ENCODE data around the gene SKOR2. TPM values are rescaled to one million over a fixed set of nuclear protein-coding genes. Genes with fewer than 3 reads are reported as not detected.

Gene SKOR2
- total and polyA plus RNA-seq, 2 of the 13 experiments (the other 11 are each of a cell fraction or from before 2014, with no cell fraction given), result not detected

DNA sequence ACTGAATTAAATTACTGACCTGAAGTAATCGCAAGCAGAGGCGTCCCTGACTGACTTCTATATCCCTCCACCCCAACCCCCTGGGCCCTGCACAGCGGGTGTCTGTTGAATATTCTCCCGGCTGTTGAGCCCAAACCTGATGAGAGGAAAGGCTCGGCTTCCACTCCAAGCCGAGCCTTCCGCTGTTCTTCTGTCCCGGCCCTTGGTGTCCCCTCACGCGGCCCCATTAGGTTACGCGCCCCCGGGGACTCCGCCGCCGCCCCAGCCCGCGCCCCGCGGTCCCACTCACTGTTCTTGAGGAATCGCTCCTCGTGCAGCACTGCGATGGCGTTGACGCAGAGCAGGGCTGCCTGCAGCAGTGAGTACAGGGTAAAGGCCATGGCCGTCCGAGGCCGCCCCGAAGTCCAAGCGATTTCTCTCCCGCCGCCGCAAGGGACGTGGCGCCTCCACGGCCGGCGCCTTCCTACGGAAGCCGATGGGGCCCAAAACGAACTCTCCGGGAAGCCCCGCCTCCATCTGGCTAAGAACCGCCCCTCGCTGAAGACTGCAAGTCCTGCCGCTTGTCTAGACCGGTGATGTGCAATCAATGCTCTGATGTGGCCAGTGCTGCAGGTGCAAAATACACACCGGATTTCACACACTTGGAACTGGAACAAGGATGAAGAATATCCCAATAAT lies 75.4 kb downstream of the SKOR2 start, which contains the start of gene IER3IP1 (continued):
- TF ChIP-seq, protein P1, sequence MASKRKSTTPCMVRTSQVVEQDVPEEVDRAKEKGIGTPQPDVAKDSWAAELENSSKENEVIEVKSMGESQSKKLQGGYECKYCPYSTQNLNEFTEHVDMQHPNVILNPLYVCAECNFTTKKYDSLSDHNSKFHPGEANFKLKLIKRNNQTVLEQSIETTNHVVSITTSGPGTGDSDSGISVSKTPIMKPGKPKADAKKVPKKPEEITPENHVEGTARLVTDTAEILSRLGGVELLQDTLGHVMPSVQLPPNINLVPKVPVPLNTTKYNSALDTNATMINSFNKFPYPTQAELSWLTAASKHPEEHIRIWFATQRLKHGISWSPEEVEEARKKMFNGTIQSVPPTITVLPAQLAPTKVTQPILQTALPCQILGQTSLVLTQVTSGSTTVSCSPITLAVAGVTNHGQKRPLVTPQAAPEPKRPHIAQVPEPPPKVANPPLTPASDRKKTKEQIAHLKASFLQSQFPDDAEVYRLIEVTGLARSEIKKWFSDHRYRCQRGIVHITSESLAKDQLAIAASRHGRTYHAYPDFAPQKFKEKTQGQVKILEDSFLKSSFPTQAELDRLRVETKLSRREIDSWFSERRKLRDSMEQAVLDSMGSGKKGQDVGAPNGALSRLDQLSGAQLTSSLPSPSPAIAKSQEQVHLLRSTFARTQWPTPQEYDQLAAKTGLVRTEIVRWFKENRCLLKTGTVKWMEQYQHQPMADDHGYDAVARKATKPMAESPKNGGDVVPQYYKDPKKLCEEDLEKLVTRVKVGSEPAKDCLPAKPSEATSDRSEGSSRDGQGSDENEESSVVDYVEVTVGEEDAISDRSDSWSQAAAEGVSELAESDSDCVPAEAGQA (IDR thresholded peaks at IDR 0.05; ENCODE audit: low read depth), result no peak
- TF ChIP-seq, protein P1 (CRISPR knock-in tag; IDR thresholded peaks at IDR 0.05; ENCODE audit: borderline replicate concordance), result no peak
- TF ChIP-seq SIN3B (IDR thresholded peaks at IDR 0.05; ENCODE audit: low read length) (no peak), ZNF446 (CRISPR knock-in tag; IDR thresholded peaks at IDR 0.05) (no peak), SRSF4 (IDR thresholded peaks at IDR 0.05; ENCODE audit: low read depth, low read length, poor library complexity, severe bottlenecking) (no peak), CHD4 (IDR thresholded peaks at IDR 0.05; ENCODE audit: borderline replicate concordance, low read length) (no peak), ZNF441 (CRISPR knock-in tag; IDR thresholded peaks at IDR 0.05; ENCODE audit: borderline replicate concordance) (peak; percentile 27; the same call in 1 of the 2 replicates), MED8 (CRISPR knock-in tag; IDR thresholded peaks at IDR 0.05; ENCODE audit: insufficient replicate concordance) (no peak), ZFP41 (CRISPR knock-in tag; IDR thresholded peaks at IDR 0.05; ENCODE audit: borderline replicate concordance) (no peak), ZBTB1 (CRISPR knock-in tag; IDR thresholded peaks at IDR 0.05; ENCODE audit: borderline replicate concordance) (0 out of 2 replicates have a peak, but pooled peaks have one; percentile 37), HNF4G (IDR thresholded peaks at IDR 0.05; ENCODE audit: borderline replicate concordance, low read depth, low read length) (no peak), HNF4G (CRISPR knock-in tag; IDR thresholded peaks at IDR 0.05; ENCODE audit: borderline replicate concordance, low read depth) (no peak), RAD51 (IDR thresholded peaks at IDR 0.05; ENCODE audit: borderline replicate concordance) (no peak), GLI4 (CRISPR knock-in tag; IDR thresholded peaks at IDR 0.05; ENCODE audit: borderline replicate concordance) (no peak), SIX4 (CRISPR knock-in tag; IDR thresholded peaks at IDR 0.05) (peak; percentile 66)
- TF ChIP-seq, protein P2, sequence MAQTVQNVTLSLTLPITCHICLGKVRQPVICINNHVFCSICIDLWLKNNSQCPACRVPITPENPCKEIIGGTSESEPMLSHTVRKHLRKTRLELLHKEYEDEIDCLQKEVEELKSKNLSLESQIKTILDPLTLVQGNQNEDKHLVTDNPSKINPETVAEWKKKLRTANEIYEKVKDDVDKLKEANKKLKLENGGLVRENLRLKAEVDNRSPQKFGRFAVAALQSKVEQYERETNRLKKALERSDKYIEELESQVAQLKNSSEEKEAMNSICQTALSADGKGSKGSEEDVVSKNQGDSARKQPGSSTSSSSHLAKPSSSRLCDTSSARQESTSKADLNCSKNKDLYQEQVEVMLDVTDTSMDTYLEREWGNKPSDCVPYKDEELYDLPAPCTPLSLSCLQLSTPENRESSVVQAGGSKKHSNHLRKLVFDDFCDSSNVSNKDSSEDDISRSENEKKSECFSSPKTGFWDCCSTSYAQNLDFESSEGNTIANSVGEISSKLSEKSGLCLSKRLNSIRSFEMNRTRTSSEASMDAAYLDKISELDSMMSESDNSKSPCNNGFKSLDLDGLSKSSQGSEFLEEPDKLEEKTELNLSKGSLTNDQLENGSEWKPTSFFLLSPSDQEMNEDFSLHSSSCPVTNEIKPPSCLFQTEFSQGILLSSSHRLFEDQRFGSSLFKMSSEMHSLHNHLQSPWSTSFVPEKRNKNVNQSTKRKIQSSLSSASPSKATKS (CRISPR knock-in tag; IDR thresholded peaks at IDR 0.05), result no peak
- TF ChIP-seq, protein P3, sequence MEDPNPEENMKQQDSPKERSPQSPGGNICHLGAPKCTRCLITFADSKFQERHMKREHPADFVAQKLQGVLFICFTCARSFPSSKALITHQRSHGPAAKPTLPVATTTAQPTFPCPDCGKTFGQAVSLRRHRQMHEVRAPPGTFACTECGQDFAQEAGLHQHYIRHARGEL (CRISPR knock-in tag; IDR thresholded peaks at IDR 0.05), result no peak
- TF ChIP-seq, protein P4, sequence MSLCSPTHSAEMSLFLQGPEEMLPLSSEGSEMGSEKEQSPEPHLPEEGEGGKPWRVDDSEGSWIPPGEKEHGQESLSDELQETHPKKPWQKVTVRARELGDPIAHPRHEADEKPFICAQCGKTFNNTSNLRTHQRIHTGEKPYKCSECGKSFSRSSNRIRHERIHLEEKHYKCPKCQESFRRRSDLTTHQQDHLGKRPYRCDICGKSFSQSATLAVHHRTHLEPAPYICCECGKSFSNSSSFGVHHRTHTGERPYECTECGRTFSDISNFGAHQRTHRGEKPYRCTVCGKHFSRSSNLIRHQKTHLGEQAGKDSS (CRISPR knock-in tag; IDR thresholded peaks at IDR 0.05; ENCODE audit: borderline replicate concordance, low read depth), result peak; percentile 74; the same call in 1 of the 2 replicates
- TF ChIP-seq, protein P5, sequence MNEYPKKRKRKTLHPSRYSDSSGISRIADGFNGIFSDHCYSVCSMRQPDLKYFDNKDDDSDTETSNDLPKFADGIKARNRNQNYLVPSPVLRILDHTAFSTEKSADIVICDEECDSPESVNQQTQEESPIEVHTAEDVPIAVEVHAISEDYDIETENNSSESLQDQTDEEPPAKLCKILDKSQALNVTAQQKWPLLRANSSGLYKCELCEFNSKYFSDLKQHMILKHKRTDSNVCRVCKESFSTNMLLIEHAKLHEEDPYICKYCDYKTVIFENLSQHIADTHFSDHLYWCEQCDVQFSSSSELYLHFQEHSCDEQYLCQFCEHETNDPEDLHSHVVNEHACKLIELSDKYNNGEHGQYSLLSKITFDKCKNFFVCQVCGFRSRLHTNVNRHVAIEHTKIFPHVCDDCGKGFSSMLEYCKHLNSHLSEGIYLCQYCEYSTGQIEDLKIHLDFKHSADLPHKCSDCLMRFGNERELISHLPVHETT (CRISPR knock-in tag; conservative IDR thresholded peaks at IDR 0.05), result 0 out of 2 replicates have a peak, but pooled peaks have one; percentile 37

All from HepG2 (cell line).